GM23338 (cell line): ENCODE data around the gene CDV3.

Experiments used
- CTCF ChIP-seq, 2 experiments: fragments of 200-600 bp in 1 of 2; sonication (generic) in 1 of 2; conservative IDR thresholded peaks; 2 replicates each; pipeline versions ENCODE4 v1.5.1 to v1.6.1; 2016 to 2017; ENCODE audit warnings: antibody characterized with exemption in 2 of 2, low read depth in 2 of 2, mild to moderate bottlenecking in 2 of 2, moderate library complexity in 1 of 2
- EZH2 ChIP-seq: fragments of 200-600 bp; sonication (generic); IDR thresholded peaks from one replicate; pipeline ENCODE4 v1.8.0; 2017; ENCODE audit warnings: antibody characterized with exemption, mild to moderate bottlenecking, low read depth; ENCODE audit not compliant: unreplicated experiment
- POLR2AphosphoS5 ChIP-seq: IDR thresholded peaks from 2 replicates; pipeline ENCODE4 v1.6.1; 2016; ENCODE audit warnings: antibody characterized with exemption, low read depth

- TF ChIP-seq EZH2, result no peak
- no peak for TF ChIP-seq CTCF (conservative IDR thresholded peaks at IDR 0.05; ENCODE audit: low read depth in 2 of 2)
- no peak for TF ChIP-seq POLR2AphosphoS5
These were observed 25.8 kb downstream of the CDV3 start for GRCh38 chr3:133599280-133599679.
